Heart left ventricle (tissue), 16 donors: ENCODE measurements around the gene IFT43. TPM values are rescaled to one million over a fixed set of nuclear protein-coding genes. Genes with fewer than 3 reads are reported as not detected.

ENCODE experiments used
- ATAC-seq, 4 donors: fragments of 200-7000 bp; cut with Tn5 transposase; one replicate each; pipeline ENCODE4 v1.9.1; 2020 to 2022; ENCODE audit warnings: moderate library complexity in 4 of 4, mild to moderate bottlenecking in 3 of 4, moderate number of reproducible peaks in 1 of 4
- DNase-seq, 5 donors: peaks; one replicate each; pipeline ENCODE4 v3.0.0-alpha.2; 2020
- H3K27ac ChIP-seq, 12 donors: fragments of 200-600 bp; sonication (generic) in 4 of 12; one replicate each; pipeline versions ENCODE4 v1.5.0 to v1.8.0; 2016 to 2022; ENCODE audit warnings: mild to moderate bottlenecking in 2 of 12
- H3K27me3 ChIP-seq, 9 donors: fragments of 200-600 bp; sonication (generic) in 2 of 9; one replicate each; pipeline versions ENCODE4 v1.5.1 to v1.8.0; 2016 to 2022; ENCODE audit warnings: mild to moderate bottlenecking in 3 of 9
- H3K36me3 ChIP-seq, 9 donors: fragments of 200-600 bp; sonication (generic) in 2 of 9; one replicate each; pipeline versions ENCODE4 v1.5.0 to v1.8.0; 2018 to 2022; ENCODE audit warnings: mild to moderate bottlenecking in 2 of 9
- H3K4me1 ChIP-seq, 12 donors: fragments of 200-600 bp; sonication (generic) in 4 of 12; one replicate each; pipeline versions ENCODE4 v1.5.0 to v1.8.0; 2016 to 2022; ENCODE audit warnings: mild to moderate bottlenecking in 3 of 12
- H3K4me3 ChIP-seq, 12 donors: fragments of 200-600 bp; sonication (generic) in 4 of 12; one replicate each; pipeline versions ENCODE4 v1.5.0 to v1.8.0; 2017 to 2022; ENCODE audit warnings: mild to moderate bottlenecking in 9 of 12, moderate library complexity in 4 of 12
- H3K9me3 ChIP-seq, 12 donors: fragments of 200-600 bp; sonication (generic) in 4 of 12; one replicate each; pipeline versions ENCODE4 v1.5.0 to v1.8.0; 2016 to 2022; ENCODE audit warnings: mild to moderate bottlenecking in 1 of 12
- POLR2A ChIP-seq, 2 donors: fragments of 450-650 bp; IDR thresholded peaks; one replicate each; pipeline ENCODE4 v1.6.1; 2017; ENCODE audit warnings: antibody characterized with exemption in 2 of 2, mild to moderate bottlenecking in 2 of 2, moderate library complexity in 2 of 2
- WGBS, 4 donors: extraction: QIAGEN DNeasy Blood & Tissue Kit in 2 of 4; methylation state at CpG; one replicate each; pipeline versions ENCODE4 v1.1.5 to v1.1.7; 2013 to 2018; 5-methylcytosine and 5-hydroxymethylcytosine counted together
- intact Hi-C, 10 donors: fragments of 100-400 bp; cut with DNase I; formaldehyde crosslinking; loops; one replicate each; pipeline versions ENCODE4 v1.11.1 to v1.14.2; 2022
- polyA plus RNA-seq, 2 donors: library from polyadenylated mRNA; stranded (reverse); fragments of 200-250 nt; gene quantifications; one replicate each; pipeline ENCODE4 v1.2.3, GENCODE V29; 2013
- total RNA-seq, 9 donors: library from RNA; depleted of rRNA in 2 of 9; stranded (reverse); fragments of >200 nt in 2 of 9; fragmentation: NEBNext Ultra II Directional in 3 of 9; extraction: Animal tissue kit (Norgen Biotek cat#: 25700) in 3 of 9; gene quantifications; one replicate each; pipeline versions ENCODE4 v1.1.0 to v1.2.4, GENCODE V29; 2016 to 2023
- TF ChIP-seq, protein P1 (sequence below), 12 donors: fragments of 200-600 bp; sonication (generic) in 4 of 12; IDR thresholded peaks; one replicate each; pipeline versions ENCODE4 v1.5.0 to v1.8.0; 2018 to 2022; ENCODE audit warnings: antibody characterized with exemption in 12 of 12, mild to moderate bottlenecking in 5 of 12
- donor health status: ischemic (EF 13 %, LVEDD 7.1; RV severe dilation, severe dysfunction).
- donor health status: healthy with polysubstance abuse.
- donor health status: DM: no; HTN: yes; CAD: no.
- donor health status: DM: no; HTN: no; CAD: no.
- donor health status: ischemic (EF 25% LVEDD 6.9; RV normal size, moderate dysfunction).
- donor health status: ischemic (EF 25% LVEDD 5.7; RV mildly dilated, moderate dysfunction).
- donor health status: healthy.
- donor health status: DM: yes; HTN: yes; CAD: no.
- donor health status: ischemic (EF 35%, LVEDD 5.7; RV mildly dilated, moderate dysfunction).
- donor health status: nonischemic (EF 11% LVEDD 7.7; RV severe dilation, severe dysfunction).
- donor health status: DM: yes; HTN: yes; CAD: no.
- donor health status: PGD.
- donor health status: ischemic (EF 29% LVEDD 5.4; RV normal size, mild dysfunction).
- donor health status: nonischemic (EF 23%, LVEDD 6.1; RV moderate dilation, normal function).

Gene IFT43
- total and polyA plus RNA-seq, 11 donors, result 22.8 to 54.7 (median 30.8) TPM

DNA sequence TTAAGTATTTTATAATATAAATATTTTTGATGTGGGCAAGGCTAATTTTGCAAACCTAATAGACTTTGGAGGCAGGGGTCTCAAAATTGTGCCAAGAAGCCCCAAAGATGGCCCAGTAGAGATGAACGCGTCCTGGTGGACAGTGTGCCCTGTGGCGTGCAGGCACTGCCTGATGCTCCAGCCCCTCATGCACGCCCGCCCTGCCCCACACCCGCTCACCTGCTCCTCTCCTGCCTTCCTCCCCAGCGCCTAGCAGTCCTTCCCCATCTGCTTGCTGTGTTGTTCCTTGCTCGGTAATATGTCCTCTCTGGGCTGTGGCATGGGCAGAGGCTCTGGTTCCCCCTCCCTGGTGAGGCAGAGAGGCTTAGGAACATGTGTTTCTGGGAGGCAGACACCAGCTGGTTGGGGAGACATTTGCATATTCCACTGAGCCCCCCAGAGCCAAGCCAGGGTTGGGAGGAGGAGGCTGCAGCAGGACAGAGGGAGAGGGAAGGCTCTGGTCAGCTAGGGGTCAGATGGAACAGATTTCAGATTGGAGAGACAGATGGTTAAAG is 119.3 kb downstream of the IFT43 start:
- Histone ChIP-seq H3K4me1 (peaks cover 0 to 20% (median 2%) of the 10 kb centered on the region in 12 donors), H3K4me3 (no peak overlapping the region), H3K27me3 (peaks cover 0 to 6% (median 0%) of the 10 kb centered on the region in 9 donors), H3K27ac (no peak overlapping the region), H3K36me3 (no peaks in the 10 kb centered on the region), H3K9me3 (no peaks in the 10 kb centered on the region)
- DNase-seq (no peak), ATAC-seq (no peak)
- intact Hi-C loops, result no loop called here
- TF ChIP-seq POLR2A (IDR thresholded peaks at IDR 0.05), result no peak
- 78 to 84% (median 82%) methylated on average over 8 of the region's 8 CpGs for WGBS, 4 donors

DNA sequence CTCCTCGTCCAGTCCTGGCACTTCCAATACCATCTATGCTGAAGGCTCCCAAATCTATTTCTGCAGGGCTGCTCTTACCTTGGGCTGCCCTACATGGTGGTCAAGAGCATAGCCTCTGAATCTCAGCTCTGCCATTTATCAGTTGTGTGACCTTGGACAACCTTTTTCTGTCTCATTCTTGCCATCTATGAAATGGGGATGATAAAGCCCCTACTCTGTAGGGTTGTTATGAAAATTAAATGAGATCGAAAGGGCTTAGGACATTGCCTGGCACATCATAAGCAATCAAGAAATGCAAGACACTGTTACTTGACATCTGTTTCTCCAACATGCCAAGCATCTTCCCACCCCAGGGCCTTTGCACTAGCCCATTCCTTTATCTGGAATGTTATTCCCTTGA is 120.6 kb downstream of the IFT43 start:
- TF ChIP-seq POLR2A (IDR thresholded peaks at IDR 0.05), result no peak
- TF ChIP-seq, protein P1, sequence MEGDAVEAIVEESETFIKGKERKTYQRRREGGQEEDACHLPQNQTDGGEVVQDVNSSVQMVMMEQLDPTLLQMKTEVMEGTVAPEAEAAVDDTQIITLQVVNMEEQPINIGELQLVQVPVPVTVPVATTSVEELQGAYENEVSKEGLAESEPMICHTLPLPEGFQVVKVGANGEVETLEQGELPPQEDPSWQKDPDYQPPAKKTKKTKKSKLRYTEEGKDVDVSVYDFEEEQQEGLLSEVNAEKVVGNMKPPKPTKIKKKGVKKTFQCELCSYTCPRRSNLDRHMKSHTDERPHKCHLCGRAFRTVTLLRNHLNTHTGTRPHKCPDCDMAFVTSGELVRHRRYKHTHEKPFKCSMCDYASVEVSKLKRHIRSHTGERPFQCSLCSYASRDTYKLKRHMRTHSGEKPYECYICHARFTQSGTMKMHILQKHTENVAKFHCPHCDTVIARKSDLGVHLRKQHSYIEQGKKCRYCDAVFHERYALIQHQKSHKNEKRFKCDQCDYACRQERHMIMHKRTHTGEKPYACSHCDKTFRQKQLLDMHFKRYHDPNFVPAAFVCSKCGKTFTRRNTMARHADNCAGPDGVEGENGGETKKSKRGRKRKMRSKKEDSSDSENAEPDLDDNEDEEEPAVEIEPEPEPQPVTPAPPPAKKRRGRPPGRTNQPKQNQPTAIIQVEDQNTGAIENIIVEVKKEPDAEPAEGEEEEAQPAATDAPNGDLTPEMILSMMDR (IDR thresholded peaks at IDR 0.05), result no peak
- Histone ChIP-seq H3K27me3 (peaks cover 0 to 6% (median 0%) of the 10 kb centered on the region in 9 donors), H3K4me1 (peaks cover 0 to 7% (median 0%) of the 10 kb centered on the region in 12 donors), H3K4me3 (no peak overlapping the region), H3K27ac (no peak overlapping the region), H3K9me3 (no peaks in the 10 kb centered on the region), H3K36me3 (no peaks in the 10 kb centered on the region)
- no peak for DNase-seq
- intact Hi-C loops, result no loop called here
- 86 to 88% (median 87%) methylated on average over 2 of the region's 2 CpGs for WGBS, 4 donors
- ATAC-seq, result no peak

DNA sequence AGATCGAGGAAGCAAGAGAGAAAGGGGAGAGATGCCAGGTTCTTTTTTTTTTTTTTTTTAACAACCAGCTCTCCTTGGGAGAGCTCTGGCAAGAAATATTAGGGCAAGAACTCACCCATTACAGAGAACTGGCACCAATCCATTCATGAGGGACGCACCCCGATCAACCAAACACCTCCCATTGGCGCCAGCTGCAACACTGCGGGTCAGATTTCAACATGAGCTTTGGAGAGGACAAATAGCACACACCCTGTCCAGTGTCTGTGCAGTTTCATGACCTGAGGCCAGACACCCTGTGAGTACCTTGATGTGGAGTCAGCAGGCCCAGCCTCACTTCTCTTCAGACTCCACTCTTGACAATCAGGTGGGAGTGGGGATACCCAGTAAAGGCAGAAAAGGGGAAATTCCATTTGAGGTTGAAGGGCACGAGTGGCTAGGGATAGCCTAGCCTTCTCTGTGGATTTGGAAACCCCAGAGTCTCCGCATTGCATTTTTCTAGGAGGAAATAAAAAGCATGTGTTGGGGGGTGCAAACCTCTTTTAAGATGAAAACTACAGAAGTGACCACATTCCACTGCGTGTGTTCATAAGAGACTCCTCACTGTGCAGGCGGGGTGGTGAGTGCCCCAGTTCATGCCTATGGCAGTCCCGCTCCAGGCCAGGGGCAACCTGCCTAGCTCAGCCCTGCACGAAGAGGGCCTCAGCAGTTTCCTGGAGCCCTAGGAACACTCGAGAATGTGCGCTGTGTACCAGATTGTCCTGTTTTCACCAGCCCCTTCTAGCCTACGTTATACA is 123.7 kb downstream of the IFT43 start:
- Histone ChIP-seq H3K27me3 (peaks cover 0 to 20% (median 0%) of the 10 kb centered on the region in 9 donors), H3K4me1 (no peaks in the 10 kb centered on the region), H3K27ac (no peak overlapping the region), H3K4me3 (no peak overlapping the region), H3K36me3 (no peaks in the 10 kb centered on the region), H3K9me3 (no peaks in the 10 kb centered on the region)
- intact Hi-C loops, result no loop called here
- no peak for TF ChIP-seq POLR2A (IDR thresholded peaks at IDR 0.05)
- TF ChIP-seq, protein P1 (IDR thresholded peaks at IDR 0.05), result no peak
- ATAC-seq, result no peak
- no peak for DNase-seq
- WGBS, 4 donors, result 81 to 83% (median 82%) methylated on average over 14 of the region's 14 CpGs

DNA sequence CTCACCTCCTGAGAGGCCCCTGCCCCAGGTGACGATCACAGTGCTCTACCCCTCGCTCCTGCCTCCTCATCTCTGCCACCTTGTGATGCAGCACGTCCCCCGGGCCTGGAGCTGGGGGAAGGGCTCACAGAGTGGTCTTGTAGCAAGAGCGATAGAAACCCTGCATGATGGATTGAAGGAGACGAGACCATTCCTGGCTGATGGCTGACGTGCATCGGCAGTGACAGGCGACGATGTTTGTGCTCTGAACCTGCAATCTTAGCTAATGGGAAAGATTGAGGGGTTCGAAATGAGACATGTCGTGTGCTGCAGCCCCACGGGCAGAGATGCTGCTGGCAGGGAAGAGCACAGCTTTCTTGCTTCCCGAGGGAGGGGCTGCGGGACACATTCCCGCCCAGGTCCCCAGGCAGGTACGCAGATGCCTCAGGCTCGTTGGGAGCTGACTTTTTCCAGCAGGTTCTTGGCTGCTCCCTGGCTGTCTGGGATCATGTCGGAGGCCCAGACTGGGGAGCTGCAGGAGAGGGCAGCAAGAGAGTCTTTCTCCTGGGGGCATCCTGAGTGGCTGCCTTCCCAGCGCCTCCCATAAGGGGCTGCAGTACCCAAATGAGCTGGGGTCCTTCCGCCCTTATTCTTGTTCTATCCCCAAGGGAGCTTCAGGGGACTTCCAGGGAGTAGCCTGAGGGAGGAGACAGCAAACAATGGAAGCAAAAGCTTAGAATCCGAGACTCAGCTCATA is 127.5 kb downstream of the IFT43 start:
- ATAC-seq (no peak), DNase-seq (no peak)
- TF ChIP-seq, protein P1 (IDR thresholded peaks at IDR 0.05), result no peak
- no peak for TF ChIP-seq POLR2A (IDR thresholded peaks at IDR 0.05)
- peaks cover 0 to 20% (median 0%) of the 10 kb centered on the region in 9 donors for H3K27me3 ChIP-seq
- H3K27ac ChIP-seq, result no peak overlapping the region
- H3K36me3 ChIP-seq, result no peaks in the 10 kb centered on the region
- H3K9me3 ChIP-seq, result no peaks in the 10 kb centered on the region
- intact Hi-C loops, result no loop called here
- H3K4me3 ChIP-seq, result no peak overlapping the region
- H3K4me1 ChIP-seq, result no peaks in the 10 kb centered on the region
- WGBS, 4 donors, result 50 to 55% (median 54%) methylated on average over 21 to 22 of the region's 22 CpGs
